Hematopoietic multipotent progenitor cell treated with erythropoietin and hydrocortisone succinate and interleukin-3 and kit ligand, for 15 days (in vitro differentiated cells): ENCODE results near the gene RYK.
"Not testable (repeated sequence)": the region's sequence is repeated elsewhere in the genome, so short reads cannot be mapped to it uniquely, and the experiment has no call there.

Source experiments
- DNase-seq: peaks from one replicate; pipeline ENCODE4 v3.0.0-alpha.2; 2015; ENCODE audit warnings: low spot score

The RYK gene

GRCh38 chr3:134216191-134216764 lies 34.4 kb downstream of the RYK start:
- no peak for DNase-seq

GRCh38 chr3:134214239-134214638 lies 36.4 kb downstream of the RYK start:
- DNase-seq, result no peak

- DNase-seq, result peak; percentile 81
These were observed 37.5 kb downstream of the RYK start for GRCh38 chr3:134212967-134213665.

GRCh38 chr3:134211797-134212196 lies 38.9 kb downstream of the RYK start:
- peak; percentile 22 for DNase-seq

GRCh38 chr3:134205451-134205850 lies 45.2 kb downstream of the RYK start:
- no peak for DNase-seq

- DNase-seq, result no peak
These were observed 49.2 kb downstream of the RYK start for GRCh38 chr3:134201201-134202130.

GRCh38 chr3:134199880-134200279 lies 50.8 kb downstream of the RYK start:
- not testable (repeated sequence) for DNase-seq

- no peak for DNase-seq
These were observed 51.4 kb downstream of the RYK start for GRCh38 chr3:134199240-134199639.

- no peak for DNase-seq
These were observed 52.2 kb downstream of the RYK start for GRCh38 chr3:134198414-134198813.

GRCh38 chr3:134197681-134198261 lies 52.9 kb downstream of the RYK start:
- DNase-seq, result peak; percentile 76

- no peak for DNase-seq
These were observed 56.4 kb downstream of the RYK start for GRCh38 chr3:134194247-134194646.

- DNase-seq, result no peak
These were observed 60.4 kb downstream of the RYK start for GRCh38 chr3:134190250-134190649.

GRCh38 chr3:134189849-134190248 lies 60.8 kb downstream of the RYK start:
- no peak for DNase-seq

- DNase-seq, result no peak
These were observed 64.3 kb downstream of the RYK start for GRCh38 chr3:134186391-134186790.

- no peak for DNase-seq
These were observed 69.9 kb downstream of the RYK start for GRCh38 chr3:134180761-134181160.

GRCh38 chr3:134179508-134179907 lies 71.2 kb downstream of the RYK start:
- DNase-seq, result no peak

- DNase-seq, result no peak
These were observed 87.6 kb downstream of the RYK start for GRCh38 chr3:134163096-134163495.

GRCh38 chr3:134161898-134162615 lies 88.6 kb downstream of the RYK start:
- no peak for DNase-seq

- no peak for DNase-seq
These were observed 95.2 kb downstream of the RYK start for GRCh38 chr3:134155446-134155845.

GRCh38 chr3:134153761-134154160 lies 96.9 kb downstream of the RYK start:
- no peak for DNase-seq

- no peak for DNase-seq
These were observed 100.2 kb downstream of the RYK start for GRCh38 chr3:134150476-134150875.

GRCh38 chr3:134149286-134149685 lies 101.4 kb downstream of the RYK start:
- no peak for DNase-seq
